ENCODE results near the gene SEMA6B. TPM values are rescaled to one million over a fixed set of nuclear protein-coding genes. Genes with fewer than 3 reads are reported as not detected.
A peak's percentile ranks its signal among the peaks of the same experiment; 100 is the strongest.

The SEMA6B gene
- total and polyA plus RNA-seq, 2 of the 8 experiments (the other 6 are each of a cell fraction or from before 2014, with no cell fraction given) = 31.3 to 54.4 TPM

DNA sequence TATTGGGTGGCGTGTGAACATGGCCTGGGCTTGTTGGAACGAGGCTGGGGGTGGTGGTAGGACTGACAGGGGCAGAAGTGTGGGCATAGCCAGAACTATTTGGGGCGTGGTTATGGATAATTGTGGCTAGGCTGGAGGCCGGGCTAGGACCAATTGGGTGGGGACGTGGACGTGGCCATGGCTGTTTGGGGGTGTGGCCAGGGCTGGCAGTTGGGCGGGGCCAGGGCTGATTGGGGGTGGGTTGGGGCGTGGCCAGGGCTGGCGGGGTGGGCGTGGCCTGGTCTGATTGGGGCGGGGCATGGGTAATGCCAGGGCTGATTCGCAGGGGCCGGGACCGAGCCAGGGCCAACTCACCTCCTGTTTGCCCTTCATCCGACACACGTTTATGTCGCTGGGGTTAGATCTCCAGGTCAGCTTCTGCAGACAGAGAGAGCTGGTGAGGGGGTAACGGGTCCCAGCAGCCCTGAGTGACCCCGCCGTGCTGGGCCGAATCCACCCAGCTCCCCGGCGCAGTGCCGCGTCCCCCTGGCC, 2.8 kb downstream of the SEMA6B start:
- no peak overlapping the region for H2BK15ac ChIP-seq (ENCODE audit: low read length)
- ChIA-PET POLR2A (ENCODE audit: partially characterized antibody) (no interaction called here), CTCF (ENCODE audit: partially characterized antibody) (interaction anchor here (0.8 to 3.7 kb wide), 14 partner anchors 11 to 102 kb away, joined by 3 to 14 read pairs (median 6); partner anchors contain the start of gene PLIN5)
- no peak overlapping the region for H3K56ac ChIP-seq (replicated peaks; ENCODE audit: insufficient read length, low read depth, low read length)
- no peak overlapping the region for H3K4me3 ChIP-seq (ENCODE audit: extremely low read depth in 1 of 4, insufficient read depth in 2 of 4, low read depth in 3 of 4, low read length in 4 of 4)
- H3K27ac ChIP-seq (ENCODE audit: low read depth, low read length) = no peak overlapping the region
- no peak overlapping the region for H4K5ac ChIP-seq (ENCODE audit: insufficient read length, low read depth, low read length)
- peaks cover 9 to 35% (median 24%) of the 10 kb centered on the region in 4 experiments; a peak in 6 of 8 replicates for H3K36me3 ChIP-seq (ENCODE audit: control insufficient read depth in 2 of 4, insufficient read depth in 4 of 4, low read length in 3 of 4)
- no peak overlapping the region for H2AK5ac ChIP-seq (ENCODE audit: low read depth, low read length)
- no peak overlapping the region; the same call in 1 of the 2 replicates for H4K8ac ChIP-seq (ENCODE audit: extremely low read depth, insufficient read depth, low read length)
- H2BK20ac ChIP-seq (ENCODE audit: low read length) = no peak overlapping the region
- no peaks in the 10 kb centered on the region for H3K79me2 ChIP-seq (ENCODE audit: control insufficient read depth in 1 of 2, insufficient read depth in 2 of 2, low read length in 2 of 2)
- peaks cover 0 to 7% (median 3%) of the 10 kb centered on the region in 4 experiments; a peak in 4 of 7 replicates for H3K4me1 ChIP-seq (replicated peaks in 1 of 4; ENCODE audit: control insufficient read depth in 3 of 4, insufficient read depth in 4 of 4, low read length in 3 of 4)
- H3K9me3 ChIP-seq (ENCODE audit: insufficient read depth in 2 of 2, low read depth in 1 of 2, low read length in 1 of 2) = no peaks in the 10 kb centered on the region
- H3K4ac ChIP-seq (replicated peaks; ENCODE audit: insufficient read length, low read depth, low read length) = no peak overlapping the region
- H3K79me1 ChIP-seq (ENCODE audit: low read depth, low read length) = peaks cover 2% of the 10 kb centered on the region; the same call in 1 of the 2 replicates
- no peak overlapping the region for H4K91ac ChIP-seq (replicated peaks; ENCODE audit: insufficient read length, low read length)
- H3K4me2 ChIP-seq (ENCODE audit: insufficient read depth in 1 of 2, low read depth in 2 of 2, low read length in 2 of 2) = peak overlapping the region in 1 of 2 experiments; percentile 29; a peak in 1 of 4 replicates
- H3K23ac ChIP-seq (ENCODE audit: insufficient read length) = no peak overlapping the region
- no peak overlapping the region for H3K18ac ChIP-seq (ENCODE audit: extremely low read depth, low read length)
- H4K20me1 ChIP-seq (replicated peaks in 1 of 2; ENCODE audit: control insufficient read depth in 1 of 2, insufficient read depth in 2 of 2, low read length in 2 of 2) = peaks cover 18 to 34% of the 10 kb centered on the region in 2 experiments
- H2BK12ac ChIP-seq (ENCODE audit: low read depth, low read length) = no peak overlapping the region
- 43% methylated on average over 4 of the region's 25 CpGs; no CpG with 5 or more reads in 1 of the 2 experiments for WGBS, 2 experiments (ENCODE audit: extremely low coverage in 1 of 2, insufficient coverage in 1 of 2, insufficient read length in 1 of 2, insufficient replicate concordance in 2 of 2, low coverage in 1 of 2, low lambda C conversion rate in 2 of 2, missing lambda C conversion rate in 1 of 2)
- FAIRE-seq = no peak
- no peak overlapping the region for H2AFZ ChIP-seq (ENCODE audit: low read length)
- H2BK5ac ChIP-seq (ENCODE audit: low read depth, low read length) = no peak overlapping the region
- H3K27me3 ChIP-seq (replicated peaks in 1 of 4; ENCODE audit: control insufficient read depth in 3 of 4, extremely low read depth in 1 of 4, insufficient read depth in 3 of 4, low read length in 3 of 4) = no peaks in the 10 kb centered on the region
- TF ChIP-seq PHF8 (conservative IDR thresholded peaks at IDR 0.05; ENCODE audit: low read depth, low read length) (no peak), JUN (IDR thresholded peaks at IDR 0.05; ENCODE audit: low read depth, low read length) (no peak), BACH1 (IDR thresholded peaks at IDR 0.05; ENCODE audit: low read length) (no peak), RXRA (IDR thresholded peaks at IDR 0.05; ENCODE audit: insufficient read depth, low read depth, low read length) (no peak), SP1 (IDR thresholded peaks at IDR 0.05; ENCODE audit: low read depth, low read length) (no peak), EZH2 (IDR thresholded peaks at IDR 0.05; ENCODE audit: low read depth, low read length, severe bottlenecking) (no peak)
- H2BK120ac ChIP-seq (replicated peaks; ENCODE audit: low read depth, low read length) = no peak overlapping the region
- no peak overlapping the region for H3K14ac ChIP-seq (ENCODE audit: insufficient read length)
- peaks cover 10% of the 10 kb centered on the region; the same call in 1 of the 2 replicates for H3K23me2 ChIP-seq (ENCODE audit: low read depth, low read length)
- DNase-seq (ENCODE audit: low read depth in 1 of 2, low spot score in 2 of 2) = peak in 1 of 2 experiments; percentile 91
- H3K9ac ChIP-seq (replicated peaks in 1 of 4; ENCODE audit: extremely low read depth in 1 of 4, low read depth in 3 of 4, low read length in 3 of 4) = no peak overlapping the region

Measured in H1 (cell line).